Prostate gland (tissue), 2 donors: ENCODE measurements around the gene GLIPR2.
"Not testable (repeated sequence)": the region's sequence is repeated elsewhere in the genome, so short reads cannot be mapped to it uniquely, and the experiment has no call there.

ENCODE experiments used
- CTCF ChIP-seq, 4 experiments: fragments of 200-600 bp in 2 of 4; fragments of 450-650 bp in 2 of 4; sonication (generic) in 2 of 4; IDR thresholded peaks; 1 replicate in 3 of 4; 2 replicates in 1 of 4; pipeline ENCODE4 v1.5.1; 2016 to 2019; ENCODE audit warnings: antibody characterized with exemption in 4 of 4, mild to moderate bottlenecking in 2 of 4, moderate library complexity in 2 of 4
- POLR2A ChIP-seq: fragments of 450-650 bp; IDR thresholded peaks from one replicate; pipeline ENCODE4 v1.6.1; 2016; ENCODE audit warnings: antibody characterized with exemption, mild to moderate bottlenecking
- POLR2AphosphoS5 ChIP-seq: sonication (generic); formaldehyde crosslinking; IDR thresholded peaks from one replicate; pipeline ENCODE4 v1.6.1; 2017; ENCODE audit warnings: antibody characterized with exemption

- TF ChIP-seq POLR2A; CTCF (IDR thresholded peaks at IDR 0.05); POLR2AphosphoS5: not testable (repeated sequence)
Measured at GRCh38 chr9:36159509-36159908, 23.0 kb downstream of the GLIPR2 start.
